Measurements from ENCODE around the gene HDAC7.

HDAC7 gene

DNA sequence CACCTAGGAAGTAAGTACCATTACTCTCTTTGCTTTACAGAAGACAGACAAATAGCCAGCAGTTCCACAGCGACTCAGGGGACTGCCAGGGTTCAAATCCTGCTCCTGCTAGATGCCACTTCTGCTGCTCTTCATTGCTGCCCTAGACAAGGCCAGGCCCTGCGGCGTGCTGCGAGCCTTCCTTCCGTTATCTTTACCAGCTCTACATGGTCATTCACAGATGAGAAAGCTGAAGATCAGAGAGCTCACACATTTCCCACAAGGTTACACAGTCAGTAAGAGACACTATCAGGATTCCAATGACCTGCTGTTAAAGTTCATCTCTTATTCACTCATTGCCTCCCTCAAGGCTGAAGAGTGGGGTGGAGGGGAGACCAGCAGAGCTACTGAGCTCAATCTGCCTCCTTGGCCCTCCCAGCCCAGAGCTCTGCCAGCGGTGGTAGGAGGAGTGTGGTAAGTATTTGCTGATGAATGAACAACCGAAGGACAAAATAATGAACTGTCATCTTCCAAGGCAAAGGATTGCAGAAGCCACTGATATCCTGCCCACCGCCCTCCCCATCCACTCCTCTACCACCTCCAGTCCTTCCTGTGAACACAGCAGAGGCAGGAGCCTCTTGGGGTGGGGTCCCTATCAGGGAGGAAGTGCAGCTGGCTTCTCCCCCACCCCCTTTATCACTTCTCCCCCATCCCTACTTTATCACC is 14.6 kb upstream of the HDAC7 start:
- TF ChIP-seq JUND (IDR thresholded peaks at IDR 0.05; ENCODE audit: low read depth): no peak
- in situ Hi-C loops (cut with HindIII; ENCODE audit: low pct_unique_long_range_greater_than_20kb, low sequenced_read_pairs): no loop called here
- no peak for DNase-seq (ENCODE audit: low read depth in 1 of 2, low spot score in 1 of 2)

DNA sequence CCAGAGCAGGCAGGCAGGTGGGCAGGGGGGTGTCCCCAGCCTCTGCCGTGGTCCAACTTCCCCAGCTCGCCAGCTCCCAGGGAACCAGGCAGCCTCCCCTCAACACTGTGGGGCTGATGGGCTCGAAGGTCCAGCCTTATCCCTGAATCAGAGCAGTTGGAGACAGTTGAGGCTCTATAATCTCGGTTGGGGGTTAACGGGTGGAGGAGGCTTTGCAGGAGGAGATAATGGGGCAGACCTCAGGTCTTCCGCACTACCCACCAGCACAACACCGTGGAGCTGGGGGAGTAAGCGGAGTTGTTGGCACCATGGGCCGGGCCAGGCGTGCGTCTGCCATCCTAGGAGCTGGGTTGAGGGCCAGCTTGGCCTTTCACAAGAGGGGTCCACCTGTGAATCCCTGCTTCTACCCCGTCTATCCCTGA is 13.9 kb upstream of the HDAC7 start:
- in situ Hi-C loops (cut with HindIII; ENCODE audit: low pct_unique_long_range_greater_than_20kb, low sequenced_read_pairs): no loop called here
- no peak for DNase-seq (ENCODE audit: low read depth in 1 of 2, low spot score in 1 of 2)
- TF ChIP-seq JUND (IDR thresholded peaks at IDR 0.05; ENCODE audit: low read depth): no peak

DNA sequence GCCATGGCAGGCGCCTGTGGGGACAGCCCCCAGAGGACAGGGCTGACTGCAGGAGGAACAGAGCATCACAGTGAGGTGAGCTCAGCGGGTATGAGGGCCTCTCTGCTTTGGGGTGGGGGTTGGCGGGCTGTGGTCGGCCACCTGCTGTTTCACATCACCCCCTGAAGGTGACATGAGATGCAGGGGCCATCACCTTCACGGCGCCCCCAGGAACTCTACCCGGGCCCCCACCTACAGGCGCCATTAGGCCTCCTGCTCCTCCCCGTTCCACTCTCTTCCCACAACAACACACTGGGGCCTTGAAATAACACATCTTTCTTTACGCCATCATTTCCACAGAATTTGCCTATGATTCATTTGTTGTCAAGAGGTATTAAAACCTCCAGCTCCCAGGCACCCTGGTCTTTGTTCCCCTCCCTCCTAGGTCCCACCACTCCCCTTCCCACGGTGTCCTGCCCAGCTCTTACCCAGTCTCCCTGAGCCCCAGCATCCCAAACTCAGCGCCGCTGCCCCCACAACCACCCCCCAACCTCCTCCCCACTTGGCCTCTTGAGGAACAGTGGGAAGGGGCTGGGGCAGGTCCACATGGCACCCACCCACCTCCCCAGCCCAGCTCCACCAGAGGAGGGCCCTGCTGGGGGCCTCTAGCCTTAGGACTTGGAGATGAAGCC is 12.7 kb upstream of the HDAC7 start:
- in situ Hi-C loops (cut with HindIII; ENCODE audit: low pct_unique_long_range_greater_than_20kb, low sequenced_read_pairs): no loop called here
- no peak for TF ChIP-seq JUND (IDR thresholded peaks at IDR 0.05; ENCODE audit: low read depth)

DNA sequence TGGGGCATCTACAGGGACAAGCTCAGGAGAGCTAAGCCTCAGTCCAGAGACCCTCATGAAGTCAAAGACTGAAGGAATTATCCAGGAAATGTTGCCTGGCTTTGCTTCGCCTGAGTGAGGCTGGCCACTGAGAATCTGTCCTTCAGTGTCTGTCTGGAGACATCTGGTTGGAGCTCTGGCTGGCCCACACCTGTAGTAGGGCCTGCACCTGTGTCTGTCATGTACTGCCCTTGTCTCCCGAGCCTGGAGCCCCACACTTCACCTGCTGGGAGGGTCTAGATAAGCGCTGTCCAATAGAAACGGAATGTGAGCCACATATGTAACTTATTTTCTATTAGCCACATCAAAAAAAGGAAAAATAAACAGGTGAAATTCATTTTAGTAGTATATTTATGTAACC is 9.9 kb upstream of the HDAC7 start:
- no peak for TF ChIP-seq JUND (IDR thresholded peaks at IDR 0.05; ENCODE audit: low read depth)
- no peak for DNase-seq (ENCODE audit: low read depth in 1 of 2, low spot score in 1 of 2)
- in situ Hi-C loops (cut with HindIII; ENCODE audit: low pct_unique_long_range_greater_than_20kb, low sequenced_read_pairs): no loop called here

More for the DNA sequence above, 12.7 kb upstream of the HDAC7 start:
- no peak for DNase-seq (ENCODE audit: low read depth in 1 of 2, low spot score in 1 of 2)

- no peak for TF ChIP-seq JUND (IDR thresholded peaks at IDR 0.05; ENCODE audit: low read depth)
- DNase-seq (ENCODE audit: low read depth in 1 of 2, low spot score in 1 of 2): peak; percentile 69 to 92
- in situ Hi-C loops (cut with HindIII; ENCODE audit: low pct_unique_long_range_greater_than_20kb, low sequenced_read_pairs): no loop called here
These were observed 9.3 kb upstream of the HDAC7 start for GRCh38 chr12:47828976-47829482.

DNA sequence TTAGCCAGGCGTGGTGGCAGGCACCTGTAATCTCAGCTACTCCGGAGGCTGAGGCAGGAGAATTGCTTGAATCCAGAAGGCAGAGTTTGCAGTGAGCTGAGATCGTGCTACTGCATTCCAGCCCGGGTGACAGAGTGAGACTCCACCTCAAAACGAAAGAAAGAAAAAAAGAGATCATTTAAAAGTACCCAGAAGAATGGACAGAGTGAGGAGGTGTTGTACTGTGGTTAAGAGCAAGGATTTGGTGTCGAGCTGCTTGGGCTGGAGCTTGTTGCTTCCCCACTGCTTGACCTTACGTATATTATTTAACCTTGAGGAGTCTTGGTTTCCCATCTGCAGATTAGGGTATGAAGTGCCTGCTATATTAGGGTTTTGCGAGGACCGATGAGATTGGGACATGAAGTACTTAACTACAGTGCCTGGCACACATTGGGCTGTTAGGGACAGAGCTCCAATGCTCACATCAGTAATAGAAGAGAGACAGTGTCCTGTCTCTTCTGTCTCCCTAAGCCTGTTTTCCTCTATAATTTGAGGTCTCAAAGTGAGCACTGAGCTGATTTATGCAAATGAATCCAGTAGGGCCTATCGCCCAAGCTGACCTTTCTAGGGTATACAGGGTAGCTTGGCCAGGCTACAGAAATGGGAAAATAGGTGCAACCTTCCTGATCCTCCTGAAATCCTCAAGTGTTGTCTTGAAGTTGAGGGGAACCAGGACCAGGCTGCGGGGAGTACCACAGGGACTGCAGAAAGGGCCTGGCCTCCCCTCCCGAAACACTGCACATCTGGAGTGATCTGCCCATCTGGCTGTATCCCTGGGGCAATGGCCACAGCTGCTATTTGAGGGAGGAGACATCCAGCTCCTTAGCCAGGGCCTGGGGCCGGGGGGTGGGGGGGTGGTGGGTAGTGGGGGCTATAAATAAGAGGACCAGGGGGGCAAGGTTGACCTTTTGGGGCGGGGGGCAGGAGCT is 8.6 kb upstream of the HDAC7 start:
- DNase-seq (ENCODE audit: low read depth in 1 of 2, low spot score in 1 of 2): no peak
- in situ Hi-C loops (cut with HindIII; ENCODE audit: low pct_unique_long_range_greater_than_20kb, low sequenced_read_pairs): no loop called here
- TF ChIP-seq JUND (IDR thresholded peaks at IDR 0.05; ENCODE audit: low read depth): no peak

DNA sequence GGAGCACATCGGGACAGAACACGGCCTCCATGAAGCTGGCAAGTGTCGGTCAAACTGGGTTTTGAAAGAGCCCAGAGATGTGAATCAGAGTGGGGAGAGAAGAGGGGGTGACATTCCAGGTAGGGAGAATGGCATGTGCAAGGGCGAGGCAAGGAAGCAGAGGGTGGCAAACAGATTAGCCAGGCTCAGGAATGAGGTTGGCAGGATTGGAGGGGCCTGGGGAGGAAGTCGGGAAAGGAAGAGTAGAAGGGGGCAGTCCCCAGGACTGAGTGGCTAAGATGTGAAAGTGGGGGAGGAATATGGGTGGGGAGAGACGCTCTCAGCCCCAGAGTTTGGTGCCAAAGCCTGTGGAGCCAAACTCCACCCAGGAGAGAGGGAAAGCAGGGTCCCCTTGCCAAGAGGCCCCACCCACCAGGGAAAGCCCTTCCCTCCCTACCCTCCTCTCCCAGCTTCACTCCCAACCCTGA is 5.5 kb upstream of the HDAC7 start:
- DNase-seq (ENCODE audit: low read depth in 1 of 2, low spot score in 1 of 2): no peak
- no peak for TF ChIP-seq JUND (IDR thresholded peaks at IDR 0.05; ENCODE audit: low read depth)
- in situ Hi-C loops (cut with HindIII; ENCODE audit: low pct_unique_long_range_greater_than_20kb, low sequenced_read_pairs): no loop called here

DNA sequence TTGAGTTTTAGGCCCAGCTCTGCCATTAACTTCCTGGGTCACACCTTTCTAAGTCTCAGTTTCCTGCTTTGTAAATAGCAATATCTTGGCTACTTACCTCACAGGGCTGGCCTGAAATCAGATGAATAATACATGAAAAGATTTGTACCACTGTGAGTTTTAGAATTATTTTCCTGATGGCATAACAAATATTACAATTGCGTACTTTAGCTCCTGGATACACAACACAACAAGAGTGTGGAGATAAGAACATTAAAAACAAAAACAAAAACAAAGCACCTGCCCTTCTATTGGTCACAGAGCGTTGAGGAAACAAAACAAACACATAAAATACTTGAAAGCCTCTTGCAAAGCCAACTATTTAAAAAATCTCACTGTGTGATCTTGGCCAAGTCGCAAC is 4.9 kb upstream of the HDAC7 start:
- in situ Hi-C loops (cut with HindIII; ENCODE audit: low pct_unique_long_range_greater_than_20kb, low sequenced_read_pairs): no loop called here
- no peak for TF ChIP-seq JUND (IDR thresholded peaks at IDR 0.05; ENCODE audit: low read depth)

GRCh38 chr12:47824198-47824597 is 4.5 kb upstream of the HDAC7 start:
- in situ Hi-C loops (cut with HindIII; ENCODE audit: low pct_unique_long_range_greater_than_20kb, low sequenced_read_pairs): no loop called here
- TF ChIP-seq JUND (IDR thresholded peaks at IDR 0.05; ENCODE audit: low read depth): no peak
- no peak for DNase-seq (ENCODE audit: low read depth in 1 of 2, low spot score in 1 of 2)

More for the DNA sequence above, 4.9 kb upstream of the HDAC7 start:
- DNase-seq (ENCODE audit: low read depth in 1 of 2, low spot score in 1 of 2): no peak

- no peak for DNase-seq (ENCODE audit: low read depth in 1 of 2, low spot score in 1 of 2)
- no peak for TF ChIP-seq JUND (IDR thresholded peaks at IDR 0.05; ENCODE audit: low read depth)
- in situ Hi-C loops (cut with HindIII; ENCODE audit: low pct_unique_long_range_greater_than_20kb, low sequenced_read_pairs): no loop called here
These were observed 3.9 kb upstream of the HDAC7 start for GRCh38 chr12:47823422-47824086.

DNA sequence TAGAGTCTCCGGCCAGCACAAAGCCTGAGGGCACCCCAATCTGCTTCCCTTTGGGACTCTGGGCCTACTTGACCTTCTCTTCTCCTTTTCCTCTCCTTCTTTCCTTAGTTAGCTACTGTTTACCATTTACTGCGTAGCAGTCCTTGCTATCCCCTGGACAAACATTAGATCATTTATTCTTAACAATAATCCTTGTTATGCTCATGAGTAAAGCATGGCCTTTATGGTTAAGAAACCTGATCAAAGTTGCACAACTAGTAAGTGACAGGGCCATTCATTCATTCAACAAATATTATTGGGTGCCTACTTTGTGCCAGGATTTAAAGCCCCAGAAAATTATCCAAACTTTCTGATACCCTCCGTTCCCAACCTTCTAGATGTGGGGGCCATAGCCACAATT is 3.2 kb upstream of the HDAC7 start:
- no peak for DNase-seq (ENCODE audit: low read depth in 1 of 2, low spot score in 1 of 2)
- in situ Hi-C loops (cut with HindIII; ENCODE audit: low pct_unique_long_range_greater_than_20kb, low sequenced_read_pairs): no loop called here
- no peak for TF ChIP-seq JUND (IDR thresholded peaks at IDR 0.05; ENCODE audit: low read depth)

DNA sequence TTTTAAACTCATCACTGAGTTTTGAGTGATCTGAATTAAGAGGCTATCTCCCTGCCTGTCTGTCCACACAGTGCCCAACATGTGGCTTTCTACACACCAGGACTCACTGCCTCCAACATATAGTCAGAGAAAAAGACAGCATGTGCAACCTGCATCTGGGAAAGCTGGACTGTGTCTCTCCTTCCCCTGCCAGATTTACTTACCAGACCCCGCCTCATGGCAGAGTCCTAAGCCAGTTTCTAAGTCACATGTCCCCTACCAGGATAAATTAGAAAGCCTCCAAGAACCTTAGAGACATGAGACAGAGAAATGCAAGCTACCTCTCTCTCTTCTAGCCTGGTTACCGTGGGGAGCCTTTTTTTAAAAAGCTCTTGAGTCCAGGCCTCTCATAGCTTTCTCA is 2.7 kb upstream of the HDAC7 start:
- in situ Hi-C loops (cut with HindIII; ENCODE audit: low pct_unique_long_range_greater_than_20kb, low sequenced_read_pairs): no loop called here
- TF ChIP-seq JUND (IDR thresholded peaks at IDR 0.05; ENCODE audit: low read depth): no peak

More for the DNA sequence above, 2.7 kb upstream of the HDAC7 start:
- no peak for DNase-seq (ENCODE audit: low read depth in 1 of 2, low spot score in 1 of 2)

All from T47D (cell line).